DOHH2 (cell line): ENCODE data around the gene SLC35F6.

Experiments
- H3F3A ChIP-seq: fragments of 200-600 bp; sonication (generic), shearing (Covaris generic); 2 replicates; pipeline ENCODE4 v1.6.0; 2016; ENCODE audit warnings: antibody characterized with exemption, mild to moderate bottlenecking; ENCODE audit not compliant: control insufficient read depth, insufficient read depth
- H3K27ac ChIP-seq: fragments of 200-600 bp; sonication (generic); 2 replicates; pipeline ENCODE4 v1.5.1; 2014; ENCODE audit warnings: low read depth, mild to moderate bottlenecking, low read length, moderate library complexity
- H3K27me3 ChIP-seq: fragments of 200-600 bp; sonication (generic); 2 replicates; pipeline ENCODE4 v1.6.1; 2014; ENCODE audit warnings: mild to moderate bottlenecking, low read length, mixed read lengths; ENCODE audit not compliant: control insufficient read depth
- H3K36me3 ChIP-seq: fragments of 200-600 bp; sonication (generic); 2 replicates; pipeline ENCODE4 v1.6.1; 2014; ENCODE audit warnings: mild to moderate bottlenecking, low read length, moderate library complexity, mixed read lengths; ENCODE audit not compliant: control insufficient read depth
- H3K4me1 ChIP-seq: fragments of 200-600 bp; sonication (generic); 2 replicates; pipeline ENCODE4 v1.6.1; 2014; ENCODE audit warnings: mild to moderate bottlenecking, low read length, mixed read lengths; ENCODE audit not compliant: control insufficient read depth
- H3K4me2 ChIP-seq: fragments of 200-600 bp; sonication (generic); 2 replicates; pipeline ENCODE4 v1.6.0; 2014; ENCODE audit warnings: mild to moderate bottlenecking, low read length, moderate library complexity
- H3K4me3 ChIP-seq: fragments of 200-600 bp; sonication (generic); 2 replicates; pipeline ENCODE4 v1.5.1; 2014; ENCODE audit warnings: mild to moderate bottlenecking, low read length, mixed read lengths
- H3K79me2 ChIP-seq: fragments of 200-600 bp; sonication (generic); 2 replicates; pipeline ENCODE4 v1.6.1; 2014; ENCODE audit warnings: mild to moderate bottlenecking, low read length, mixed read lengths; ENCODE audit not compliant: control insufficient read depth
- H3K9me2 ChIP-seq: fragments of 200-600 bp; sonication (generic); replicated peaks from 2 replicates; pipeline ENCODE4 v1.6.1; 2014; ENCODE audit warnings: mild to moderate bottlenecking, low read length, mixed read lengths; ENCODE audit not compliant: control insufficient read depth
- H3K9me3 ChIP-seq: fragments of 200-600 bp; sonication (generic); 2 replicates; pipeline ENCODE4 v1.6.1; 2014; ENCODE audit warnings: antibody characterized with exemption, low read length, mixed read lengths; ENCODE audit not compliant: control insufficient read depth, insufficient read depth
- H4K20me1 ChIP-seq: fragments of 200-600 bp; sonication (generic); 2 replicates; pipeline ENCODE4 v1.6.0; 2014; ENCODE audit warnings: low read depth, mild to moderate bottlenecking, antibody characterized with exemption, low read length, moderate library complexity; ENCODE audit not compliant: control insufficient read depth, insufficient read depth
- EZH2phosphoT487 ChIP-seq: fragments of 200-600 bp; sonication (generic); IDR thresholded peaks from 2 replicates; pipeline ENCODE4 v1.6.1; 2017; ENCODE audit warnings: borderline replicate concordance, mild to moderate bottlenecking, antibody characterized with exemption, low read length, moderate library complexity, mixed read lengths
- TF ChIP-seq, protein P1 (sequence below): fragments of 200-600 bp; sonication (generic); IDR thresholded peaks from one replicate; pipeline ENCODE4 v1.5.1; 2014; ENCODE audit warnings: antibody characterized with exemption, mild to moderate bottlenecking, low read depth, low read length; ENCODE audit not compliant: poor library complexity, severe bottlenecking

Gene SLC35F6

DNA sequence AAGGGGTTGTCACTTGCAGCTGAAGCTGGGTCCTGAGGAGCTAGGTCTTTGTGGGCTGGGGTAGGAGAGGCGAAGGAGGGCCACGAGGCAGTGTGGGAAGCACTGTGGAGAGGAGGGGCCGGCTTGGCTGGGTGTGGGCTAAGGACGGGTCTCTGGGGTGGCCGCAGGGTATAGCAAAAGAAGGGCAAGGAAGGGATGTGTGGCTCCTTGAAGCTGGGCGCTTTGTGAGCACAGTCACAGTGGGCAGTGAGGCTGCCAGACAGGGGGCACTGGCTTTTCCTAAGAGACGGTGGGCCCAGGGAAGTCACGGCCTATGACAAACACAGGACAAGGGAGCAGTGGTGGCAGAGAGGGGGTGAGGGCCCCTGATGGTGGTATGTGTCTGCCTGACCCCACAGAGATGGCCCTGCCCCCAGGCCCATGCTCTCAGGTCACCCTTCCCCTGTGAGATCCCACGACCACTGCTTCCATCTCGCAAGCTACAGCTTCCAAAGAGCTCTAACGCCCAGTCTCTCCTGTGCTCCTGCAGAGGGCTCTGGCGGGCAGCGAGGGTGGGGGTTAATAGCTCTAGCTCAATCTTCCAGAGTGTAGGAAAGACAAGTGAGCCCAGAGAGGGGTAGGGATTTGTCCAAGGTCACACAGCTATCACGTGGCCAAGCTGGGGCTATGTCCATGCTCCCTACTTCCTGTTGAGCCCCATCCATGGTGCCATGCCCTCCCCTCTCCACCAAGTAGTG, 39.1 kb upstream of the SLC35F6 start:
- Histone ChIP-seq H4K20me1 (no peaks in the 10 kb centered on the region), H3K27me3 (no peaks in the 10 kb centered on the region), H3K36me3 (no peaks in the 10 kb centered on the region), H3K27ac (no peak overlapping the region), H3K4me3 (no peak overlapping the region), H3K9me2 (no peaks in the 10 kb centered on the region), H3K79me2 (no peaks in the 10 kb centered on the region), H3K4me1 (no peaks in the 10 kb centered on the region), H3K4me2 (no peak overlapping the region), H3F3A (no peaks in the 10 kb centered on the region), H3K9me3 (no peaks in the 10 kb centered on the region)
- no peak for TF ChIP-seq EZH2phosphoT487
- TF ChIP-seq, protein P1, sequence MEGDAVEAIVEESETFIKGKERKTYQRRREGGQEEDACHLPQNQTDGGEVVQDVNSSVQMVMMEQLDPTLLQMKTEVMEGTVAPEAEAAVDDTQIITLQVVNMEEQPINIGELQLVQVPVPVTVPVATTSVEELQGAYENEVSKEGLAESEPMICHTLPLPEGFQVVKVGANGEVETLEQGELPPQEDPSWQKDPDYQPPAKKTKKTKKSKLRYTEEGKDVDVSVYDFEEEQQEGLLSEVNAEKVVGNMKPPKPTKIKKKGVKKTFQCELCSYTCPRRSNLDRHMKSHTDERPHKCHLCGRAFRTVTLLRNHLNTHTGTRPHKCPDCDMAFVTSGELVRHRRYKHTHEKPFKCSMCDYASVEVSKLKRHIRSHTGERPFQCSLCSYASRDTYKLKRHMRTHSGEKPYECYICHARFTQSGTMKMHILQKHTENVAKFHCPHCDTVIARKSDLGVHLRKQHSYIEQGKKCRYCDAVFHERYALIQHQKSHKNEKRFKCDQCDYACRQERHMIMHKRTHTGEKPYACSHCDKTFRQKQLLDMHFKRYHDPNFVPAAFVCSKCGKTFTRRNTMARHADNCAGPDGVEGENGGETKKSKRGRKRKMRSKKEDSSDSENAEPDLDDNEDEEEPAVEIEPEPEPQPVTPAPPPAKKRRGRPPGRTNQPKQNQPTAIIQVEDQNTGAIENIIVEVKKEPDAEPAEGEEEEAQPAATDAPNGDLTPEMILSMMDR, result no peak

DNA sequence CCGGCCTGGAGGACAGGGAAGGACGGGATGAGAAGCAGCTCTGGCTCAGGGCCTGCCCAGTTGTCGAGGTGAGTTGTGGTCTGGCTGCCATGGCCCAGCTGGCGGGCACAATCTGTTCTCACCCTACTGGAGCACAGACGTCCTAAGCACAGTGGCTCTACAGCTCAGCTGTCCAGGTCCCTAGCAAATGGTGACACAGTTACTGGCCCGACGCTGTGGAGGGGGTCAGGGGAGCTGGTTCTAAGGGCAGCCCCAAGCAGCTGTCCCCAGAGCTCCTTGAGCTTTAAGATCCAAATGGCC, 38.6 kb upstream of the SLC35F6 start:
- no peaks in the 10 kb centered on the region for H3F3A ChIP-seq
- no peaks in the 10 kb centered on the region for H3K4me1 ChIP-seq
- no peaks in the 10 kb centered on the region for H3K9me3 ChIP-seq
- no peak overlapping the region for H3K4me3 ChIP-seq
- no peaks in the 10 kb centered on the region for H3K9me2 ChIP-seq
- TF ChIP-seq EZH2phosphoT487, result no peak
- TF ChIP-seq, protein P1, result no peak
- H3K4me2 ChIP-seq, result no peak overlapping the region
- H3K27ac ChIP-seq, result no peak overlapping the region
- H4K20me1 ChIP-seq, result no peaks in the 10 kb centered on the region
- H3K36me3 ChIP-seq, result no peaks in the 10 kb centered on the region
- H3K79me2 ChIP-seq, result no peaks in the 10 kb centered on the region
- no peaks in the 10 kb centered on the region for H3K27me3 ChIP-seq

DNA sequence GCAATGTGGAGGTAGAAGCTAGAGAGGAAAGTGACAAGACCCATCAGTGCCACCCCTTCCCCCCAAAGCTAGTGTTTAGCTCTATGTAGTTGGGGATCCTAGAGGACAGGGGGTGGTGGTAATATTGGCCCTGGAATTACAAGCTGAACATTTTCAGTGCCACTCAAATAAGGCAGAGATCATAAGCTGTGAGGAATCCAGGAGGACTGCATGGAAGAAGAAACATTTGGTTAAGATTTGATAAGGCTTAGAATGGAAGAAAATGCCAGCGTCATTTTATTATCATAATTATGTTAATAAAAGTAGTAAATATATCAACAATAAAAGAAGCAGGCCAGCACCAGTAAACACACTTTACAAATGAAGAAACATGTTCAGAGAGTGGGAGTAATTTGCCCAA, 37.9 kb upstream of the SLC35F6 start:
- H3K79me2 ChIP-seq, result no peaks in the 10 kb centered on the region
- H3K4me2 ChIP-seq, result no peak overlapping the region
- no peaks in the 10 kb centered on the region for H3F3A ChIP-seq
- no peak overlapping the region for H3K4me3 ChIP-seq
- no peaks in the 10 kb centered on the region for H3K9me3 ChIP-seq
- no peak overlapping the region for H3K27ac ChIP-seq
- H3K27me3 ChIP-seq, result no peaks in the 10 kb centered on the region
- H3K36me3 ChIP-seq, result no peaks in the 10 kb centered on the region
- H4K20me1 ChIP-seq, result no peaks in the 10 kb centered on the region
- TF ChIP-seq, protein P1, result no peak
- no peak for TF ChIP-seq EZH2phosphoT487
- no peaks in the 10 kb centered on the region for H3K4me1 ChIP-seq
- no peaks in the 10 kb centered on the region for H3K9me2 ChIP-seq
